Erythroblast (primary cell): ENCODE data around the gene PKP4.

Experiments used
- GATA1 ChIP-seq: IDR thresholded peaks from 2 replicates; pipeline ENCODE4 v1.6.1; 2011; ENCODE audit warnings: low read depth, mild to moderate bottlenecking, control low read depth, low read length, moderate library complexity
- POLR2A ChIP-seq: IDR thresholded peaks from 2 replicates; pipeline ENCODE4 v1.6.1; 2011; ENCODE audit warnings: mild to moderate bottlenecking, low read length

GRCh38 chr2:158544998-158545397, 88.2 kb downstream of the PKP4 start:
- TF ChIP-seq POLR2A (no peak), GATA1 (no peak)
